Osteoblast (primary cell): Measurements from ENCODE around the gene AGRP. TPM values are rescaled to one million over a fixed set of nuclear protein-coding genes. Genes with fewer than 3 reads are reported as not detected.
A peak's percentile ranks its signal among the peaks of the same experiment; 100 is the strongest.

ENCODE experiments used
- DNase-seq: peaks from one replicate; pipeline ENCODE4 v3.0.0; 2011; ENCODE audit warnings: low spot score, mixed read lengths; ENCODE audit not compliant: insufficient read length; ENCODE audit errors: missing footprints
- H2AFZ ChIP-seq: 2 replicates; pipeline ENCODE4 v1.6.0; 2011; ENCODE audit warnings: mild to moderate bottlenecking, low read length
- H3K27ac ChIP-seq: 2 replicates; pipeline ENCODE4 v1.5.1; 2011; ENCODE audit warnings: mild to moderate bottlenecking, low read depth, low read length, moderate library complexity
- H3K27me3 ChIP-seq: 2 replicates; pipeline ENCODE4 v1.6.0; 2012; ENCODE audit warnings: mild to moderate bottlenecking, control low read depth, inconsistent platforms, low read length, moderate library complexity; ENCODE audit not compliant: insufficient read depth
- H3K36me3 ChIP-seq: 2 replicates; pipeline ENCODE4 v1.5.1; 2011; ENCODE audit warnings: mild to moderate bottlenecking, low read length, control low read depth, moderate library complexity; ENCODE audit not compliant: insufficient read depth
- H3K4me1 ChIP-seq: 2 replicates; pipeline ENCODE4 v1.5.1; 2011; ENCODE audit warnings: mild to moderate bottlenecking, low read length, control low read depth, moderate library complexity; ENCODE audit not compliant: insufficient read depth
- H3K4me2 ChIP-seq: 2 replicates; pipeline ENCODE4 v1.6.0; 2011; ENCODE audit warnings: mild to moderate bottlenecking, low read length; ENCODE audit not compliant: insufficient read depth
- H3K4me3 ChIP-seq: fragments of 200-600 bp; sonication (generic); 3 replicates; pipeline ENCODE4 v1.5.1; 2012; ENCODE audit warnings: mild to moderate bottlenecking, low read length, inconsistent platforms; ENCODE audit not compliant: insufficient read depth
- H3K79me2 ChIP-seq: 2 replicates; pipeline ENCODE4 v1.6.0; 2012; ENCODE audit warnings: mild to moderate bottlenecking, low read length, control low read depth, inconsistent platforms; ENCODE audit not compliant: insufficient read depth
- H3K9me3 ChIP-seq: 2 replicates; pipeline ENCODE4 v1.5.1; 2011; ENCODE audit warnings: low read depth, low read length, control low read depth
- H4K20me1 ChIP-seq: 2 replicates; pipeline ENCODE4 v1.6.0; 2012; ENCODE audit warnings: mild to moderate bottlenecking, low read length, control low read depth; ENCODE audit not compliant: insufficient read depth
- CTCF ChIP-seq: IDR thresholded peaks from 2 replicates; pipeline ENCODE4 v1.5.1; 2011; ENCODE audit warnings: mild to moderate bottlenecking, low read depth, low read length, moderate library complexity; ENCODE audit errors: extremely low read depth
- total RNA-seq: library from RNA; depleted of rRNA; stranded (reverse); fragments of >200 nt; gene quantifications from 2 replicates; pipeline ENCODE4 v1.2.3, GENCODE V29; 2012

The AGRP gene
- total RNA-seq, 1 donor: not detected

GRCh38 chr16:67433131-67433719 is 50.1 kb downstream of the AGRP start:
- Histone ChIP-seq H3K36me3 (peaks cover 9% of the 10 kb centered on the region), H4K20me1 (peaks cover 17% of the 10 kb centered on the region), H3K9me3 (no peaks in the 10 kb centered on the region), H3K27ac (no peak overlapping the region), H2AFZ (no peak overlapping the region), H3K4me1 (peaks cover 3% of the 10 kb centered on the region), H3K27me3 (peaks cover 24% of the 10 kb centered on the region), H3K4me3 (no peak overlapping the region), H3K79me2 (no peaks in the 10 kb centered on the region), H3K4me2 (no peak overlapping the region)
- no peak for TF ChIP-seq CTCF
- peak; percentile 85 for DNase-seq

Other genes with a start within 250 kb of the AGRP start
- 27.4 and 28.2 TPM in 2 replicates for gene FHOD1, start 236.1 kb downstream of the AGRP start, total RNA-seq
- 2.9 and 3.6 TPM in 2 replicates for gene SLC9A5, start 234.6 kb downstream of the AGRP start, total RNA-seq
- 31.8 and 41.6 TPM in 2 replicates for gene PLEKHG4, start 204.0 kb downstream of the AGRP start, total RNA-seq
- gene KCTD19, start 156.8 kb downstream of the AGRP start, total RNA-seq: not detected in 2 replicates
- not detected in 2 replicates for gene LRRC36, start 156.7 kb downstream of the AGRP start, total RNA-seq
- gene TPPP3, start 90.0 kb downstream of the AGRP start, total RNA-seq: 0.59 and 0.72 TPM in 2 replicates
- gene ZDHHC1, start 67.1 kb downstream of the AGRP start, total RNA-seq: 9.0 and 13.3 TPM in 2 replicates
- gene HSD11B2, start 52.4 kb downstream of the AGRP start, total RNA-seq: not detected in 2 replicates
- 146 and 158 TPM in 2 replicates for gene ATP6V0D1, start 2.4 kb downstream of the AGRP start, total RNA-seq
- 36.6 and 38.0 TPM in 2 replicates for gene RIPOR1, start 45.3 kb upstream of the AGRP start, total RNA-seq
- gene CTCF, start 79.0 kb upstream of the AGRP start, total RNA-seq: 29.3 and 31.8 TPM in 2 replicates
- gene CARMIL2, start 161.6 kb upstream of the AGRP start, total RNA-seq: under 0.01 TPM in 2 replicates
- gene ACD, start 176.7 kb upstream of the AGRP start, total RNA-seq: 16.5 and 18.8 TPM in 2 replicates
- 2.4 and 2.9 TPM in 2 replicates for gene PARD6A, start 177.4 kb upstream of the AGRP start, total RNA-seq
- 13.3 and 15.9 TPM in 2 replicates for gene ENKD1, start 183.2 kb upstream of the AGRP start, total RNA-seq
- 6.2 and 6.9 TPM in 2 replicates for gene C16orf86, start 183.3 kb upstream of the AGRP start, total RNA-seq
- gene GFOD2, start 235.8 kb upstream of the AGRP start, total RNA-seq: 15.9 and 19.4 TPM in 2 replicates